HepG2 (cell line): ENCODE data around the gene PRSS33. TPM values are rescaled to one million over a fixed set of nuclear protein-coding genes. Genes with fewer than 3 reads are reported as not detected.

ENCODE experiments used
- ATAC-seq: fragments of 200-7000 bp; cut with Tn5 transposase; 3 replicates; pipeline ENCODE4 v1.9.1; 2020; ENCODE audit warnings: mild to moderate bottlenecking, moderate library complexity
- BruUV-seq: library from RNA; stranded (reverse); fragments of 400-500 nt; replicated peaks from 2 replicates; lab custom pipeline; 2021; lab: Mats Ljungman, UMichigan
- CTCF ChIA-PET: fragments of 300-600 bp; formaldehyde crosslinking; extraction: SDS; loops from one replicate; lab custom pipeline; 2021; ENCODE audit warnings: low total read pairs, inconsistent platforms, low intra/inter-chr PET ratio; lab: Yijun Ruan, JAX
- POLR2A ChIA-PET: fragments of 350-600 bp; sonication (Branson Sonifier 250); formaldehyde crosslinking; loops from one replicate; lab custom pipeline; 2020; ENCODE audit warnings: antibody characterized with exemption, inconsistent platforms; lab: Yijun Ruan, JAX
- DNase-seq: peaks from one replicate; pipeline ENCODE4 v3.0.0-alpha.2; 2015; ENCODE audit warnings: low spot score
- FAIRE-seq: peaks from 3 replicates; lab custom pipeline; 2011; peaks lifted over from hg19 to GRCh38; lab: Jason Lieb, UNC
- H2AFZ ChIP-seq: one replicate; pipeline ENCODE4 v1.6.1; 2011; ENCODE audit warnings: low read length, inconsistent platforms
- H3K27ac ChIP-seq: fragments of 300-600 bp; 3 replicates; pipeline ENCODE4 v1.8.0; 2011; ENCODE audit warnings: mixed run types, mild to moderate bottlenecking, mixed read lengths, low read length, inconsistent platforms; ENCODE audit not compliant: insufficient read depth; ENCODE audit errors: extremely low read length
- H3K27me3 ChIP-seq, 2 experiments: fragments of 200-600 bp in 1 of 2; 2 replicates in 1 of 2; 3 replicates in 1 of 2; pipeline versions ENCODE4 v1.6.0 to v1.8.0; 2011; ENCODE audit warnings: low read length in 2 of 2, mild to moderate bottlenecking in 2 of 2, moderate library complexity in 2 of 2, inconsistent platforms in 1 of 2; ENCODE audit not compliant: insufficient read depth in 2 of 2, control insufficient read depth in 1 of 2
- H3K36me3 ChIP-seq, 2 experiments: fragments of 200-600 bp in 1 of 2; replicated peaks in 1 of 2; 2 replicates in 1 of 2; 3 replicates in 1 of 2; pipeline versions ENCODE4 v1.5.1 to v1.8.0; 2011; ENCODE audit warnings: low read length in 2 of 2, inconsistent platforms in 1 of 2; ENCODE audit not compliant: insufficient read depth in 2 of 2, control insufficient read depth in 1 of 2
- H3K4me1 ChIP-seq: 2 replicates; pipeline ENCODE4 v1.5.1; 2012; ENCODE audit warnings: low read length, inconsistent platforms; ENCODE audit not compliant: insufficient read depth
- H3K4me2 ChIP-seq: 2 replicates; pipeline ENCODE4 v1.6.0; 2011; ENCODE audit warnings: low read depth, low read length, inconsistent platforms
- H3K4me3 ChIP-seq, 3 experiments: fragments of 200-600 bp in 1 of 3; sonication (generic), shearing (Covaris generic) in 1 of 3; replicated peaks in 1 of 3; 2 replicates each; pipeline ENCODE4 v1.5.1; 2011 to 2016; ENCODE audit warnings: low read length in 3 of 3, inconsistent platforms in 2 of 3, low read depth in 2 of 3, mild to moderate bottlenecking in 2 of 3, control low read depth in 1 of 3, mixed read lengths in 1 of 3; ENCODE audit not compliant: insufficient read depth in 1 of 3
- H3K79me2 ChIP-seq: one replicate; pipeline ENCODE4 v1.6.1; 2011; ENCODE audit warnings: low read length, inconsistent platforms; ENCODE audit not compliant: insufficient read depth
- H3K9ac ChIP-seq: 2 replicates; pipeline ENCODE4 v1.6.0; 2011; ENCODE audit warnings: mild to moderate bottlenecking, low read depth, low read length, inconsistent platforms; ENCODE audit not compliant: insufficient read depth
- H3K9me3 ChIP-seq: 2 replicates; pipeline ENCODE4 v1.5.1; 2012; ENCODE audit warnings: mild to moderate bottlenecking, low read length
- H4K20me1 ChIP-seq: 2 replicates; pipeline ENCODE4 v1.6.0; 2011; ENCODE audit warnings: inconsistent platforms, mild to moderate bottlenecking, low read length, moderate library complexity; ENCODE audit not compliant: insufficient read depth
- FOXA3 ChIP-seq: IDR thresholded peaks from 2 replicates; pipeline ENCODE4 v1.6.1; 2016; ENCODE audit warnings: missing genetic modification reagents, missing compliant biosample characterization
- HIC2 ChIP-seq: sonication (generic); formaldehyde crosslinking; IDR thresholded peaks from 2 replicates; pipeline ENCODE4 v1.9.0; 2022; ENCODE audit warnings: low read depth, missing genetic modification reagents
- KLF16 ChIP-seq, 2 experiments: sonication (generic) in 1 of 2; formaldehyde crosslinking in 1 of 2; IDR thresholded peaks; 2 replicates each; pipeline versions ENCODE4 v1.6.1 to v1.8.0; 2016 to 2023; ENCODE audit warnings: missing genetic modification reagents in 2 of 2, missing compliant biosample characterization in 1 of 2
- MIER2 ChIP-seq: IDR thresholded peaks from 2 replicates; pipeline ENCODE4 v1.6.1; 2016; ENCODE audit warnings: missing biosample characterization, missing genetic modification reagents
- MXD3 ChIP-seq: IDR thresholded peaks from 2 replicates; pipeline ENCODE4 v1.6.1; 2016; ENCODE audit warnings: mild to moderate bottlenecking, missing biosample characterization, missing genetic modification reagents
- REXO4 ChIP-seq: sonication (generic); formaldehyde crosslinking; IDR thresholded peaks from 2 replicates; pipeline ENCODE4 v1.8.0; 2022; ENCODE audit warnings: missing genetic modification reagents, mild to moderate bottlenecking, borderline replicate concordance
- SATB2 ChIP-seq: sonication (generic); formaldehyde crosslinking; IDR thresholded peaks from 2 replicates; pipeline ENCODE4 v1.5.0; 2020; ENCODE audit warnings: missing genetic modification reagents
- SMAD9 ChIP-seq: sonication (generic); formaldehyde crosslinking; IDR thresholded peaks from 2 replicates; pipeline ENCODE4 v1.5.1; 2020; ENCODE audit warnings: mild to moderate bottlenecking, missing genetic modification reagents
- ZNF180 ChIP-seq: sonication (generic); formaldehyde crosslinking; IDR thresholded peaks from 2 replicates; pipeline ENCODE4 v1.4.0; 2020; ENCODE audit warnings: low read depth, missing genetic modification reagents, borderline replicate concordance
- ZNF777 ChIP-seq: sonication (generic); formaldehyde crosslinking; IDR thresholded peaks from 2 replicates; pipeline ENCODE4 v1.4.0; 2020; ENCODE audit warnings: missing genetic modification reagents
- ZUFSP ChIP-seq: sonication (generic); formaldehyde crosslinking; IDR thresholded peaks from 2 replicates; pipeline ENCODE4 v1.9.0; 2021; ENCODE audit warnings: missing genetic modification reagents, mild to moderate bottlenecking, borderline replicate concordance
- WGBS: methylation state at CpG from one replicate; pipeline ENCODE4 v1.1.6; 2017; ENCODE audit warnings: low lambda C conversion rate; 5-methylcytosine and 5-hydroxymethylcytosine counted together
- in situ Hi-C: cut with HindIII; loops from 2 replicates; pipeline ENCODE4 v1.10.0; 2017; ENCODE audit warnings: low pct_unique_long_range_greater_than_20kb; ENCODE audit not compliant: extremely low pct_ligation_motif_present
- intact Hi-C: fragments of 100-400 bp; cut with micrococcal nuclease; formaldehyde crosslinking; loops from one replicate; pipeline ENCODE4 v1.10.0; 2022; ENCODE audit not compliant: unreplicated experiment
- polyA plus RNA-seq, 8 experiments: library from polyadenylated mRNA; depleted of rRNA in 3 of 8; stranded (reverse) in 7 of 8; unstranded in 1 of 8; fragments of >200 nt; fragmentation: Illumina TruSeq in 4 of 8; extraction: Trizol in 4 of 8; gene quantifications; 2 replicates each; pipeline versions ENCODE4 v1.2.1 to v1.2.3, GENCODE V29; 2011 to 2016; ENCODE audit warnings: low read depth in 4 of 8, missing spikeins in 1 of 8, mixed read lengths in 1 of 8; ENCODE audit not compliant: insufficient read depth in 1 of 8
- total RNA-seq, 5 experiments: library from RNA; depleted of rRNA; stranded (reverse); fragments of >200 nt; fragmentation: Illumina TruSeq; extraction: Trizol; gene quantifications; 2 replicates each; pipeline ENCODE4 v1.2.3, GENCODE V29; 2016; ENCODE audit warnings: low read depth in 1 of 5

PRSS33 gene
- total and polyA plus RNA-seq, 2 of the 13 experiments (the other 11 are each of a cell fraction or from before 2014, with no cell fraction given) = not detected

GRCh38 chr16:2817340-2818271, 30.2 kb upstream of the PRSS33 start:
- ChIA-PET CTCF (interaction anchor here (0.6 kb wide), 1 partner anchor 9 kb away, joined by 3 read pairs; no protein-coding TSS in a partner anchor), POLR2A (no interaction called here)
- Histone ChIP-seq H3K9ac (no peak overlapping the region), H3K27me3 (peaks cover 6 to 53% of the 10 kb centered on the region in 2 experiments), H3K79me2 (no peaks in the 10 kb centered on the region), H3K4me3 (no peak overlapping the region), H3K36me3 (no peaks in the 10 kb centered on the region), H3K9me3 (no peaks in the 10 kb centered on the region), H2AFZ (no peak overlapping the region), H3K27ac (no peak overlapping the region), H4K20me1 (no peaks in the 10 kb centered on the region), H3K4me1 (peaks cover 26% of the 10 kb centered on the region), H3K4me2 (no peak overlapping the region)
- in situ Hi-C loops (no loop called here), intact Hi-C loops (no loop called here)
- WGBS = 76% methylated on average over 66 of the region's 68 CpGs
- no peak for ATAC-seq
- no peak for FAIRE-seq
- no peak for DNase-seq
- no peak for TF ChIP-seq SMAD9 (CRISPR knock-in tag)
- no peak for TF ChIP-seq ZNF777
- TF ChIP-seq KLF16 (CRISPR knock-in tag; IDR thresholded peaks at IDR 0.05) = no peak
- TF ChIP-seq ZNF180 (CRISPR knock-in tag) = no peak
- TF ChIP-seq MIER2 = no peak
- no peak for TF ChIP-seq SATB2
- TF ChIP-seq FOXA3 (CRISPR knock-in tag) = no peak
- TF ChIP-seq HIC2 (CRISPR knock-in tag) = no peak
- TF ChIP-seq REXO4 = no peak
- no peak for TF ChIP-seq ZUFSP (CRISPR knock-in tag)
- no peak for TF ChIP-seq MXD3 (CRISPR knock-in tag)
- BruUV-seq = no TSS peak
